GM23338 (cell line): ENCODE results near the gene MERTK. TPM values are rescaled to one million over a fixed set of nuclear protein-coding genes. Genes with fewer than 3 reads are reported as not detected.

ENCODE experiments used
- ATAC-seq: fragments of 200-7000 bp; cut with Tn5 transposase; 3 replicates; pipeline ENCODE4 v1.9.1; 2020
- DNase-seq: peaks from one replicate; pipeline ENCODE4 v3.0.0-alpha.2; 2015; ENCODE audit warnings: low spot score
- H2AFZ ChIP-seq: fragments of 200-600 bp; sonication (generic); 2 replicates; pipeline ENCODE4 v1.8.0; 2016; ENCODE audit warnings: antibody characterized with exemption, mild to moderate bottlenecking, moderate library complexity
- H3F3A ChIP-seq: fragments of 200-600 bp; sonication (generic); replicated peaks from 2 replicates; pipeline ENCODE4 v1.8.0; 2017; ENCODE audit warnings: antibody characterized with exemption, mixed run types, low read depth
- H3K27ac ChIP-seq: fragments of 200-600 bp; sonication (generic); 2 replicates; pipeline ENCODE4 v1.6.1; 2016; ENCODE audit warnings: low read depth
- H3K27me3 ChIP-seq: fragments of 200-600 bp; sonication (generic); 2 replicates; pipeline ENCODE4 v1.8.0; 2016; ENCODE audit warnings: mild to moderate bottlenecking, mixed run types, moderate library complexity; ENCODE audit not compliant: insufficient read depth
- H3K36me3 ChIP-seq: fragments of 200-600 bp; sonication (generic); 2 replicates; pipeline ENCODE4 v1.8.0; 2016; ENCODE audit warnings: mild to moderate bottlenecking; ENCODE audit not compliant: insufficient read depth
- H3K4me1 ChIP-seq: fragments of 200-600 bp; sonication (generic); 2 replicates; pipeline ENCODE4 v1.8.0; 2016; ENCODE audit warnings: mild to moderate bottlenecking, moderate library complexity; ENCODE audit not compliant: insufficient read depth
- H3K4me2 ChIP-seq: fragments of 200-600 bp; sonication (generic); 2 replicates; pipeline ENCODE4 v1.7.1; 2017; ENCODE audit warnings: mixed run types
- H3K4me3 ChIP-seq: fragments of 200-600 bp; sonication (generic); 2 replicates; pipeline ENCODE4 v1.6.1; 2016; ENCODE audit warnings: mixed run types
- H3K79me2 ChIP-seq: fragments of 200-600 bp; sonication (generic); replicated peaks from 2 replicates; pipeline ENCODE4 v1.8.0; 2017; ENCODE audit warnings: mild to moderate bottlenecking; ENCODE audit not compliant: insufficient read depth
- H3K9me2 ChIP-seq: fragments of 200-600 bp; sonication (generic); 2 replicates; pipeline ENCODE4 v1.8.0; 2017; ENCODE audit not compliant: insufficient read depth
- H4K20me1 ChIP-seq: fragments of 200-600 bp; sonication (generic); replicated peaks from 2 replicates; pipeline ENCODE4 v1.8.0; 2017; ENCODE audit warnings: mild to moderate bottlenecking; ENCODE audit not compliant: insufficient read depth
- H3K27ac Mint-ChIP-seq: 2 replicates; pipeline ENCODE4 v1.8.0; 2020; ENCODE audit warnings: inconsistent platforms, mild to moderate bottlenecking, moderate library complexity, mixed read lengths
- H3K27me3 Mint-ChIP-seq: 3 replicates; pipeline ENCODE4 v1.8.0; 2022; ENCODE audit warnings: low read depth, mild to moderate bottlenecking, moderate library complexity, mixed read lengths, inconsistent platforms; ENCODE audit not compliant: insufficient read depth, poor library complexity
- H3K36me3 Mint-ChIP-seq: 3 replicates; pipeline ENCODE4 v1.8.0; 2021; ENCODE audit warnings: low read depth, mild to moderate bottlenecking, inconsistent platforms, moderate library complexity, mixed read lengths
- H3K4me1 Mint-ChIP-seq: 3 replicates; pipeline ENCODE4 v1.8.0; 2020; ENCODE audit warnings: mild to moderate bottlenecking, inconsistent platforms, mixed read lengths
- H3K4me3 Mint-ChIP-seq: 3 replicates; pipeline ENCODE4 v1.8.0; 2021; ENCODE audit warnings: moderate library complexity, mild to moderate bottlenecking, inconsistent platforms, mixed read lengths
- H3K9me3 Mint-ChIP-seq: 3 replicates; pipeline ENCODE4 v1.8.0; 2020; ENCODE audit warnings: moderate library complexity, mild to moderate bottlenecking, inconsistent platforms, mixed read lengths
- CREB1 ChIP-seq: fragments of 250-450 bp; sonication (Bioruptor Pico); IDR thresholded peaks from 2 replicates; pipeline ENCODE4 v1.5.0; 2020; ENCODE audit warnings: low read depth, mild to moderate bottlenecking, moderate library complexity
- EZH2 ChIP-seq: fragments of 200-600 bp; sonication (generic); IDR thresholded peaks from one replicate; pipeline ENCODE4 v1.8.0; 2017; ENCODE audit warnings: antibody characterized with exemption, mild to moderate bottlenecking, low read depth; ENCODE audit not compliant: unreplicated experiment
- EZH2phosphoT487 ChIP-seq: fragments of 200-600 bp; sonication (generic); IDR thresholded peaks from one replicate; pipeline ENCODE4 v1.8.1; 2018; ENCODE audit warnings: antibody characterized with exemption; ENCODE audit not compliant: unreplicated experiment
- JUNB ChIP-seq: IDR thresholded peaks from one replicate; pipeline ENCODE4 v1.6.1; 2016; ENCODE audit warnings: antibody characterized with exemption; ENCODE audit not compliant: unreplicated experiment
- NANOG ChIP-seq: IDR thresholded peaks from 2 replicates; pipeline ENCODE4 v1.6.1; 2016; ENCODE audit warnings: antibody characterized with exemption, borderline replicate concordance
- POLR2AphosphoS5 ChIP-seq: IDR thresholded peaks from 2 replicates; pipeline ENCODE4 v1.6.1; 2016; ENCODE audit warnings: antibody characterized with exemption, low read depth
- REST ChIP-seq: IDR thresholded peaks from one replicate; pipeline ENCODE4 v1.6.1; 2018; ENCODE audit warnings: antibody characterized with exemption; ENCODE audit not compliant: unreplicated experiment
- STAT1 ChIP-seq: IDR thresholded peaks from one replicate; pipeline ENCODE4 v1.6.1; 2016; ENCODE audit warnings: antibody characterized with exemption; ENCODE audit not compliant: unreplicated experiment
- ZNF114 ChIP-seq: fragments of 250-450 bp; sonication (Bioruptor Pico); IDR thresholded peaks from 2 replicates; pipeline ENCODE4 v1.5.0; 2020; ENCODE audit warnings: mild to moderate bottlenecking, moderate library complexity
- ZNF331 ChIP-seq: fragments of 250-450 bp; sonication (Bioruptor Pico); IDR thresholded peaks from 2 replicates; pipeline ENCODE4 v1.5.0; 2020; ENCODE audit warnings: low read depth, mild to moderate bottlenecking, moderate library complexity
- ZNF462 ChIP-seq: fragments of 250-450 bp; sonication (Bioruptor Pico); IDR thresholded peaks from 2 replicates; pipeline ENCODE4 v1.5.0; 2020; ENCODE audit warnings: mild to moderate bottlenecking, moderate library complexity
- polyA plus RNA-seq: library from polyadenylated mRNA; unstranded; fragments of >200 nt; fragmentation: Nextera tagmentation; extraction: Ambion mirVana; gene quantifications from 2 replicates; pipeline ENCODE4 v1.2.1, GENCODE V29; 2016
- total RNA-seq: library from RNA; depleted of rRNA; stranded (reverse); fragments of >200 nt; shearing (Covaris generic); gene quantifications from 2 replicates; pipeline ENCODE4 v1.2.3, GENCODE V29; 2014
- TF ChIP-seq, protein P1 (sequence below): IDR thresholded peaks from 2 replicates; pipeline ENCODE4 v1.6.1; 2016; ENCODE audit warnings: antibody characterized with exemption
- TF ChIP-seq, protein P2 (sequence below), 2 experiments: fragments of 200-600 bp in 1 of 2; sonication (generic) in 1 of 2; conservative IDR thresholded peaks; 2 replicates each; pipeline versions ENCODE4 v1.5.1 to v1.6.1; 2016 to 2017; ENCODE audit warnings: antibody characterized with exemption in 2 of 2, low read depth in 2 of 2, mild to moderate bottlenecking in 2 of 2, moderate library complexity in 1 of 2

MERTK gene
- total and polyA plus RNA-seq, 2 experiments from 2014 or later = 3.0 to 9.0 TPM

DNA sequence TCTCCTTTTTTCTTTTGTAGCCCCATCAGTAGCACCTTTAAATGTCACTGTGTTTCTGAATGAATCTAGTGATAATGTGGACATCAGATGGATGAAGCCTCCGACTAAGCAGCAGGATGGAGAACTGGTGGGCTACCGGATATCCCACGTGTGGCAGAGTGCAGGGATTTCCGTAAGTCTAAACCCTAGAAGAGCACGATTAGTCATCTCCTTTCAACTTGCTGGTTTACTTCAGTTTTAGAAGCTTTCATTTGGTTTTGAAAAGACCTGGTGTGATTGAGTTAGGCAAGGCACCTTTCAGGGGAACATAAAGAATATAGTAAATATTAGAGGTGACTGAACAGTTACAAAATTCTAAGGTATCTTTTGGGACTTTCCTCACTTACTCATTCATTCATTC is 84.4 kb downstream of the MERTK start:
- no peak for DNase-seq
- no peak overlapping the region for H3K4me3 ChIP-seq
- H3K4me1 ChIP-seq = no peaks in the 10 kb centered on the region
- H3F3A ChIP-seq = no peaks in the 10 kb centered on the region
- H3K4me1 Mint-ChIP-seq = peaks cover 4% of the 10 kb centered on the region; the same call in 2 of the 3 replicates
- no peaks in the 10 kb centered on the region for H3K79me2 ChIP-seq
- H3K27me3 ChIP-seq = no peaks in the 10 kb centered on the region
- peaks cover under 1% of the 10 kb centered on the region for H3K27me3 Mint-ChIP-seq
- 0 out of 2 replicates have a peak, but pooled peaks cover 6% of the 10 kb centered on the region for H3K36me3 ChIP-seq
- H3K36me3 Mint-ChIP-seq = peaks cover 1% of the 10 kb centered on the region; the same call in 2 of the 3 replicates
- H3K9me3 Mint-ChIP-seq = peaks cover 1% of the 10 kb centered on the region; the same call in 1 of the 3 replicates
- H3K4me3 Mint-ChIP-seq = no peak overlapping the region
- H2AFZ ChIP-seq = no peak overlapping the region
- ATAC-seq = no peak
- no peak overlapping the region; the same call in 1 of the 2 replicates for H3K27ac Mint-ChIP-seq
- no peak overlapping the region for H3K4me2 ChIP-seq
- no peaks in the 10 kb centered on the region for H3K9me2 ChIP-seq
- H3K27ac ChIP-seq = no peak overlapping the region
- no peaks in the 10 kb centered on the region for H4K20me1 ChIP-seq
- TF ChIP-seq, protein P1, sequence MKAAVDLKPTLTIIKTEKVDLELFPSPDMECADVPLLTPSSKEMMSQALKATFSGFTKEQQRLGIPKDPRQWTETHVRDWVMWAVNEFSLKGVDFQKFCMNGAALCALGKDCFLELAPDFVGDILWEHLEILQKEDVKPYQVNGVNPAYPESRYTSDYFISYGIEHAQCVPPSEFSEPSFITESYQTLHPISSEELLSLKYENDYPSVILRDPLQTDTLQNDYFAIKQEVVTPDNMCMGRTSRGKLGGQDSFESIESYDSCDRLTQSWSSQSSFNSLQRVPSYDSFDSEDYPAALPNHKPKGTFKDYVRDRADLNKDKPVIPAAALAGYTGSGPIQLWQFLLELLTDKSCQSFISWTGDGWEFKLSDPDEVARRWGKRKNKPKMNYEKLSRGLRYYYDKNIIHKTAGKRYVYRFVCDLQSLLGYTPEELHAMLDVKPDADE = no peak
- TF ChIP-seq, protein P2, sequence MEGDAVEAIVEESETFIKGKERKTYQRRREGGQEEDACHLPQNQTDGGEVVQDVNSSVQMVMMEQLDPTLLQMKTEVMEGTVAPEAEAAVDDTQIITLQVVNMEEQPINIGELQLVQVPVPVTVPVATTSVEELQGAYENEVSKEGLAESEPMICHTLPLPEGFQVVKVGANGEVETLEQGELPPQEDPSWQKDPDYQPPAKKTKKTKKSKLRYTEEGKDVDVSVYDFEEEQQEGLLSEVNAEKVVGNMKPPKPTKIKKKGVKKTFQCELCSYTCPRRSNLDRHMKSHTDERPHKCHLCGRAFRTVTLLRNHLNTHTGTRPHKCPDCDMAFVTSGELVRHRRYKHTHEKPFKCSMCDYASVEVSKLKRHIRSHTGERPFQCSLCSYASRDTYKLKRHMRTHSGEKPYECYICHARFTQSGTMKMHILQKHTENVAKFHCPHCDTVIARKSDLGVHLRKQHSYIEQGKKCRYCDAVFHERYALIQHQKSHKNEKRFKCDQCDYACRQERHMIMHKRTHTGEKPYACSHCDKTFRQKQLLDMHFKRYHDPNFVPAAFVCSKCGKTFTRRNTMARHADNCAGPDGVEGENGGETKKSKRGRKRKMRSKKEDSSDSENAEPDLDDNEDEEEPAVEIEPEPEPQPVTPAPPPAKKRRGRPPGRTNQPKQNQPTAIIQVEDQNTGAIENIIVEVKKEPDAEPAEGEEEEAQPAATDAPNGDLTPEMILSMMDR (conservative IDR thresholded peaks at IDR 0.05; ENCODE audit: low read depth in 2 of 2) = no peak
- no peak for TF ChIP-seq ZNF114 (CRISPR knock-in tag)
- no peak for TF ChIP-seq EZH2phosphoT487
- TF ChIP-seq STAT1 = no peak
- TF ChIP-seq CREB1 (CRISPR knock-in tag) = no peak
- no peak for TF ChIP-seq EZH2
- TF ChIP-seq NANOG = no peak
- no peak for TF ChIP-seq ZNF331 (CRISPR knock-in tag)
- TF ChIP-seq JUNB = no peak
- no peak for TF ChIP-seq POLR2AphosphoS5
- TF ChIP-seq ZNF462 (CRISPR knock-in tag) = no peak
- TF ChIP-seq REST = no peak
